Middle frontal gyrus (tissue), 1 donor: ENCODE measurements around the gene KCNT1.
"Not testable (repeated sequence)": the region's sequence is repeated elsewhere in the genome, so short reads cannot be mapped to it uniquely, and the experiment has no call there.

ENCODE experiments used
- DNase-seq: peaks from one replicate; pipeline ENCODE4 v3.0.0-alpha.2; 2015; ENCODE audit warnings: low spot score; ENCODE audit errors: extremely low spot score

KCNT1 gene

DNA sequence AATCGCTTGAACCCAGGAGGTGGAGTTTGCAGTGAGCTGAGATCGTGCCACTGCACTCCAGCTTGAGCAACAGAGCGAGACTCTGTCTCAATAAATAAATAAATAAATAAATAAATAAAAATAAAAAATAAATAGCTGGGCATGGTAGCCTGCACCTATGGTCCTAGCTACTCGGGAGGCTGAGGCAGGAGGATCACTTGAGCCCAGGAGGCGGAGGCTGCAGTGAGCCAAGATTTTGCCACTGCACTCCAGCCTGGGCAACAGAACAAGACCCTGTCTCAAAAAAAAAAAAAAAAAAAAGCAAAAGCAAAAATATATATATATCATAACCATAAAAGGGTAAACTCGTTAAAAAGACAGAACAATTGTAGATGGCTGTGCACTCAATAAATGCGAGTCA is 29.2 kb upstream of the KCNT1 start:
- DNase-seq: not testable (repeated sequence)

DNA sequence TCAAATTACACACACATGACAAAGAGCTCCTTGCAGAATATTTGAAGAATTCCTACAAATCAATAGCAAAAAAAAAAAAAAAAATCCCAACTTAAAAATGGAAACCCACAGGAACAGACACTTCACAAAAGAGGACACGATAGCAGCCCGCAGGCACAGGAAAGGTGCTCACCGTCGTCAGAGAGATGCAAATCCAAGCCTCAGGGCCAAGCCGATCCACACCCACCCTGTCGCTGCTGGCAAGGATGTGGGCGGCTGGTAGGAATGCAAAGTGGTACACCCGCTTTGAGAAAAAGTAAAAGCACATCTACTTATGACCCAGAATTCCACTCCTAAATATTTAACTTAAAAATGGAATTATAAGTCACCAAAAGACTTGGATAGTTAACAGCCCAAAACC is 28.0 kb upstream of the KCNT1 start:
- DNase-seq: no peak

DNA sequence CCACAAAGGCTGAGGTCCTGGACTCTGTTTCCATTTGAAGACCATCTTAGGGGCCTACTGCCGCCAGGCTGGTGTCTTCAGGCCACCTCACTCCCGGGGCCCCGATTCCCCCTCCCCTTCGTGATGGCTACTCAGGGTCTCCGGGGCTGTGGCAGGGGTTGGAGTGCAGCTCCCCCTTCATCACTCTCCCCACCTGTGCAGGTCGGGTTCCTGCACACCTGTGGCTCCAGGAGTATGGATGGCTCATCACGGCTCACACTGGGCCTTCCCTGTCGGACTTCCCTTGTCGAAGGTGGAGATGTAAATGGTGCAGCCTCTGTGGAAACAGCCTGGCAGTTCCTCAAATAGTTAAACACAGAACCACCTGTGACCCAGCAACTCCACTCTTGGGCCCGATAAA is 27.0 kb upstream of the KCNT1 start:
- no peak for DNase-seq

DNA sequence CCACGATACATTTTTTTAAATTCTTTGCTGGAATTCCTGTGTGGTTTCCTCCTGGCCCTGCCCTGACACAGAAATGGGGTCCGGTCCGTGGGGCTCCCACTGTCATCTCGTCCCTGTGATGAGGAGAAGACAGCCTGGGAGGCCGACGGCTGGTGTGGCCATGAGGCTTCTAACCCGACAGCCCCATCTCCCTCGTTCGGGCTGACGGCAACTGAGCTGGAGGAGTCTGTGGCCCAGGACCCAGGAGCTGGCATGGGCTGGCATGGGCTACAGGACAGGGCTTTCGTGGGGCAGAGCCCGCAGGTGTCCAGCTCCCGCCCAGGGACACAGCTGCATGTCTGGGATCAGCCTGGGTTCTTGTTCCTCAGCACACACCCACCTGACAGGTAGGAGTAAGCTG is 25.1 kb upstream of the KCNT1 start:
- no peak for DNase-seq

DNA sequence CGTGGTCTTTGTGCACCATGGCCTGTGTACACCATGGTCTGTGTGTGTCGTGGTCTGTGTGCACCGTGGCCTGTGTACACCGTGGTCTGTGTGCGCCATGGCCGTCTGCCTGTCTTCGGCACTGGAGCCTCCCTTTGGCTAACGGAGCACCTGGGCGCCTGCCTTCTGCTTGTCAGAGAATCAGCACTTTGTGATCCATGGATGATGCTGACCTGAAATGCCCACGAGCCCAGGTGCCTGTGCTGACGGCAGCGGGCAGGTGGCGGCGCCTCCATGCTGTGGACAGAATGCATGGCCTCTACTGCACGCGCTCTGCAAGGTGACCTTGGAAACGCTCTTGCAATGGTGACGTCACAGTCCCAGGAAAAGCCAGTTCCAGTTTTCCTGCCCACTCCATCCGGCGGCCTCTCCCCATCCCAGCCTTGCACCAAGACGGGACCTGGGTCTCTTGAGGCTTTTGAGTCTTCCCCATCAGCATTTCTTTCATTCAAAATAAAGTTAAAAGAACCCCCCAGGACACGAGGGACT is 24.3 kb upstream of the KCNT1 start:
- DNase-seq: no peak

DNA sequence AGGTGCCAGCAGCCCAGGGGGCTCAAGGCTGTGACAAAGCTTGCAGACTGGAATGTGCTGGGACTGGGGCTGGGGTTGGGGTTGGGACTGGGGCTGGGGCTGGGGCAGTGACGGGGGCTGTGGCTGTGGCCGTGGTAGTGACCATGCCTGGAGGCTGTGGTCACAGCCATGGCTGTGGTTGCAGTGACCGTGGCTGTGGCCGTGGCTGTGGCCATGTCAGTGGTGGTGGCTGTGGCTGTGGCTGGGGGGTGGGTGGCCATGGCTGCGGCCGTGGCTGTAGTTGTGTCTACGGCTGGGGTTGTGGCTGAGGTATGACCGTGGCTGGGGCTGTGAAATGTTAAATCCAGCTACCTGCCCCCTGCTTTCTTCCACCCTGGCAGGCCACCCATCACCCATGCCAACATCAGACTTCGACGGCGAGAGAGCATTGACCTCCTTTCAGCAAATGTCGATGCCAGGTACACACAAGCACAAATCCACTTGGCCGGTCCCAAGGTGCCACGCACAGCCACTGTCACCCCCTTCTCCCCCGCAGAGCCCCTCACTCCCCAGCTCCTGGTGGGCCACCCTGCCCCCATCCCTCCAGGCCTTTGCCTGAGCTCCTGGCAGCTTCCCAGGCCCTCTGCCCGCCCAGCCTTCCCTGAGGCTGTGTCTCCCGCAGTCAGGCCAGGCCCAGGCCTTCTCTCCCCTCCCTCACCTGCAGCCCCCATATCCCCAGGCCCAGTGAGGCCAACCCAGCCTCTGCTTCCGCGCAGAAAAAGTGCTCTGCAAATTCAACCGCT is 23.6 kb upstream of the KCNT1 start:
- DNase-seq: no peak

DNA sequence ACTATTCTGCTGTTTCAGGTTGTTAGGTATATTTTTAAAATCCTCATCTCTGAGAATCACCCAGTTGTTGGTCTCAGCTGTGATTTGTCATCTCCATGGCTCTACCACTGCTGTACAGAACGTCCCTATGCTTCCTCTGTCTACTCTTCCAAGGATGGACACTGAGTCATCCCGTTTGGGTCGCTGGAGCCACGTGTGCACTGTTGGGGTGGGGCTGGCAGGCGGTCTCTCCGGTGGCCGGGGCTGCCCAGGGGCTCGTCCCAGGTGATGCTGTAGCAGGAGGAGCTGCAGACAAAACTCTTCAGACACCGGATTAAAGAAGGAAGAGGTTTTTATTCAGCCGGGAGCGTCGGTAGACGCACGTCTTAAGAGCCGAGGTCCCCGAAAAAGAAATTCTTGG is 21.9 kb upstream of the KCNT1 start:
- no peak for DNase-seq

DNA sequence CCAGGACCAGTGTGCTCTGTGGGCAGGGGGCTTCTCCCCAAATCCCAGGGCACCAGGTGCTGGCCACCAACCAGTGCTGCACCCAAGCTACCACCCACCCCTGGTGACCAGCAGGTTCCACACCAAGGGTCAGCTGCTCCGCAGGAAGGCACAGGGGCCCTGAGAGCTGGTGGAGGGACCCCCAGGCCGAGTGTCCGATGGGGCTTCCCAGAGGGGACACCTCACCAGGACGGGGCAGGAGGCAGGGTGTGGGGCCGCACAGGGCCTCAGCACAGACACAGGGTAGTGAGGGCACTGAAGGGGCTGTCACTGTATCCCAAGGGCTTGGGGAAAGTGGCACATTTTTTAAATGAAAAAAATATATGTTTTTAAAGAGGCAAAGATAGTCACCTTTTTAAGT is 20.8 kb upstream of the KCNT1 start:
- DNase-seq: no peak

DNA sequence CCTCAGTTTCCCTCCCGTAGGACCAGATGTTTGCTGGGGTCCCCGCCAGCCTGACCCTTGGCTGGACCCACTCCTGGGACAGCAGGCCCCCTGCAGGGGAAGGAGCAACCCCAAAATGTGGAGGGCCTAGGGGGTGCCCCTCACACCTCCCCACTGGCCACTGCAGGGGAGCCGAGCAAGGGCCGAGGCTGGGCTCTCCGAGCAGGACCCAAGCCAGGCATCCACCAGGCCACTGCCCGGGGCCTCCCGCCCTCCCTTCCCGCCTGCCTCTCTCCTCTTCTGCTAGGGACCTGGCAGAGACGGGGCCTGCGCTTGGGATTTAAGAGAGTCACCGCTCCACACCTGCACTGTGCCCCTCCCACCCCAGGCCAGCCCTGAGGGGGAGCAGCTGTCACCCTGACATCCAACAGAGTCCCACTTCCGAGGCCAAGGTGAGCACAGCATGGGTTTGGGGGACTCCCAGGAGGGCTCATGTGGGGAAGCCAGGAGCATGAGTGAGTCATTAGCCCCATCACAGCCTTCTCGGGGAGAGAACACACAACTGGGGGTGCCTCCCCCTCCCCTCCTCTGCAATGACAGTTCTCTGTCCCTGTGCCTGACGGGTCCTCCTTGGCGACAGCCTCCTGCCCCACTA is 18.5 kb upstream of the KCNT1 start:
- no peak for DNase-seq

DNA sequence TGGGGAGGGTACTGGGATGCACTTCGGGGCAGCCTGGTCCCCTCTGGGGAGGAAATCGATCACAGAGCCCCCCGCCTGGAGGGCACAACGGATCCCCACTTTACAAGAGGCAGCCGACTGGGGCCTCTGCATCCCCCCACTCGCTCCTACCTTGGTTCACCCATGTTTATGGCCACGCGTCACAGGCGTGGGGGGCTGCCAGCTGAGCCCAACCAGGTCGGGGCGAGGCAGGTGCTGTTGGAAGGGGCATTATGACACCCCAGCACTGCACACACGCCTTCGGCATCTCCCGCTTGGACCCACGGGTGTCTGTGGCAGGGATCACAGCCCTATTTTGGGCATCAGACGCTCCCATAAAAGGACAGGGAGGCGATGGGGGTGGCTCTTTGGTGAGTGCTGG is 17.3 kb upstream of the KCNT1 start:
- DNase-seq: no peak

DNA sequence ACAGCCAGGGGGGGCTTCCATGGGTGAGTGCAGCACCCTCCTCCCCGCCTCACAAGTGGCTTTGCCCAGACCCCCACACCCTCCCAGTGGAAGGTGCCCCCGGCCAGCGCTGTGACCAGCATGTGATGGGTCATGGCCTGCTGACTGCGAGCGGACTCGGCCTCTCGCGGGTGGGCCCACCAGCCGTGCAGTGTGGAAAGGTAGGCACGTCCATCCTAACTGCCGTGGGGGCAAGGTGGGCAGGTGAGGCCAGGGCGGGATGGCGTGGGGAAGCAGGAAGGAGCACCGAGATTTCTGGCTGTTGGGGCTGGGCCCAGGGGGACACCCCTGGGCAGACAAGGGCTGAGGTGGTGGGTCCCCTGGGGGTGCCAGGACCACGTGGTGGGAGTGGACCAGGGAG is 14.8 kb upstream of the KCNT1 start:
- no peak for DNase-seq

DNA sequence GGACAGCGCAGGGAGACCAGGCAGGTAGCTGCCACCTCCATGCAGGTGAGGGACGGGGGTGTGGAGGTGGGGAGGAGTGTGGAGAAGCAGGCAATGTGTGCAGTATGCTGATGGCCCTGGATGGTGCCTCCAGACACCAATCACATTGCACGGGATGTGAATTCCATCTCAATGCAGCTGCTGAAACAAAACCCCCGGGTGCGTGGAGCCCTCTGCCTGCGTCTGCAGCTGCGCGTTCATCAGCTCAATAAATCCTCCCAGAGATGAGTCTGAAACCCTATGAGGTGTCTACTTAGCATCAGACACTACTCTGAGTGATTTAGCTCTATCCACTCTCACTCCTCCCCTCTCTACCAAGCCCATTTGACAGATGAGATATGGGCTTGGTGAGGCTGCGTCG is 13.0 kb upstream of the KCNT1 start:
- DNase-seq: no peak

DNA sequence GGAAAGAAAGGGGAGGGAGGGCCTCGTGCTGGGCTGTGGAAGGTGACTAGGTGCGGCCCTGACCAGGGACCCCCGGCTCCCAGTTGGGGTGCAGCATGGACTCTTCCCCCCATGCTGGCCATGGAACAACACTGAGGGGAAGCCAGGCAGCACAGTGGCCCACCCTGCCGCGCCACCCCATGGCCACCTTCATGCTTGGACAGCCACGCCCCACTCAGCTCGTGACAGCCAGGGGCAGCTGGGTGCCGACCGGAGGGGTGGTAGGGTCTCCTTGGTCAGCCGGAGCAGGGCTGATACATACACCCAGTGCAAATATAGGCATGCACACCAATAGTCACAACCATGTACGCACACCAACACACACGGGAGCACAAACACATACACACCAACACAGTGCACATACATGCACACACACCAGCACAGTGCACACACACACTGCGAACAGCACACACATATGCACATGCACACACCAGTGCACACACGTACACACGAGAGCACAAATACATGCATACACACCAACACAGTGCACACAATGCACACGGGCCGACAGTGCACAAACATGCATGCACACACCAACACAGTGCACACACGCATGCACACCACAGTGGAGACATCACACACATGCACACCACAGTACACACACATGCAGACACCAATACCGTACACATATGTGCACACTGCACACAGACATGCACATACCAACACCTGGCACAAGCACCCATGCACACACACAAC is 11.0 kb upstream of the KCNT1 start:
- no peak for DNase-seq

DNA sequence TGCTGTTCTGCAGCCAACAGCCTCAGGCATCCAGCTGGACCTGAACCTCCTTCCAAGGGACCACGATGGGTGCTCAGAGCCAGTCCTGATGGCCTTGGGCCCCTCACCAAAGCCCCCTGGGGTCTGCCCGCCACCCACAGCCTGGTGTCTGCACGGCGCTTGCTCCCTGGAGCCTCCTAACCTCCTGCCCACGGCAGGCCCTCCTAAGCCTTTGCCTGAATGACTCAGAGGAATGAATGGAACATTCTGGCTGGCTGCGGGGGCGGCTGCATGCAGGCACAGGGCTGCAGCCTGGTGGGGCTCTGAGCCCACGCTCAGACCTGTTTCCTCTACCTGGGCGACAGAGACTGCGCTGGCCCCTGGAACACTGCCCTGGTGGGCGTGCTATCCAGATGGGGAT is 9.6 kb upstream of the KCNT1 start:
- no peak for DNase-seq

DNA sequence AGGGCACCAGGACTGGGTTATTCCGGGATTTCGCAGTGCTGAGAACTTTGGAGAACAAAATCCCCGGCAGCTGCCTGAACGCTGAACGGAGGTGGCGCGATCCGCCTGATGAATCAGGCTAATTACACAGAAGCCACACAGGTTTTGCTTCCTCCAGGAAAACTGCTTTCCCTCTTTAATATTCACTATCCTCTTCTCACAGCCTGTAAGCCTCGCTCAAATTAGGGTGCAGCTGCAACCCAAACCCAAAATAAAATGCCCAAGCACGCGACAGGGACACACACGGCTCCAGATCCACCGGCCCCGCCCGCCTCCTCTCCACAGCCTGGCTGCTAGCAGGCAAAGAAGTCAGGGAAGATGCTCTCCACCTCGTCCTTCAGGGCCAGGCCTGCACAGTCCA is 8.7 kb upstream of the KCNT1 start:
- DNase-seq: no peak

DNA sequence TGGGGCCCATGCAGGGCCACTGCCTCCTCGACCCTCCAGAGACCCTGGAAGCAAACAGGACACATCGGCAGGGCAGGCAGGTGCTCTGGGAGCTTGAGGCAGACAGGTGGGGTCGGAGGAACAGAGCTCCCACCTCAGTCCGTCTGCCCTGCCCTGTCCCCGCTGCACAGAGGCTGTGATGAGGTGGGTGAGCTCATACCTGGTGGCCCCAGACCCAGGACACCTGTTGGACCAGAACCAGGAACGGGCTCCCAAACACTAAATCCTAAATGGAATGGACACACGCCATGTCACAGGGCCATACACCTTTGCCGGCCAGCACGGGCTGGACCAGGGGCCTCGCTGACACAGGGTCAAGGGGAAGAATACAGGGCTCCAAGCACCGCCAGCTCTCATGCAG is 8.2 kb upstream of the KCNT1 start:
- no peak for DNase-seq

DNA sequence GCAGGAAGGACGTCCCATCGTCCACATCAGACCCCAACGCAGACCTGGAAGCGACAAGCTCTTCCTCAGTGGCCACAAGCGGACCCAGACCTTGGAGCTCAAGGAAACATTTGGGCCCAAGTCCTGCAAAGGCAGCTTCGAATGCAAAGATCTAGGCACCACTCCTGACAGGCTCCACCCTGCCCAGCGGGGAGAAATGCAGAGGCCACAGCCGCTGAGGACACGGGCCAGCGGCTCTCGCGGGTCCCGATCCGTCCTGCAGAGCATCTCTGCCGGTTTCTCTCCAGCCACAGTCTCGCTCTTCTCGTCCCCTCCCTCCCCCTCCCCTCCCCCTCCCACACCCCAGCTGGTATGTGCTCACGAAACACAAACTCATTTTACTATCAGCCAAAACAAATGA is 7.6 kb upstream of the KCNT1 start:
- DNase-seq: no peak

DNA sequence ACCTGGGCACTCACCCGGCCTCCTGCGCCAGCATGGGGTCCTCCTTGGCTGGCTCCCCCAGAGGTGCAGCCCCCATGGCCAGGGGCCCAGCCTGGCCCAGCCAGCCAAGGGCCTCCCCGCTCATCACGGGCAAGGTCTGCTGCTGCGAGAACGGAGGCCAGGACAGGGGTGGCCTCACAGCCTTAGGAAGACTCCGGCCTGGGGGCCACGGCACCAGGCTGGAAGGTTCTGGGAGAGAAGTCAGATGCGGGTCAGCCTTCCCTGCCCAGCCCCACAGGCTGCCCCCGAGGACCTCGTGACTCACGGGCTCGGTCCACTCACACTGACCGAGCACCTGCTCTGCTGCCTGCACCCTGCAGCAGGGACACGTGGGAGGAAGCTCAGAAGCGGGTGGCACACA is 6.9 kb upstream of the KCNT1 start:
- no peak for DNase-seq

DNA sequence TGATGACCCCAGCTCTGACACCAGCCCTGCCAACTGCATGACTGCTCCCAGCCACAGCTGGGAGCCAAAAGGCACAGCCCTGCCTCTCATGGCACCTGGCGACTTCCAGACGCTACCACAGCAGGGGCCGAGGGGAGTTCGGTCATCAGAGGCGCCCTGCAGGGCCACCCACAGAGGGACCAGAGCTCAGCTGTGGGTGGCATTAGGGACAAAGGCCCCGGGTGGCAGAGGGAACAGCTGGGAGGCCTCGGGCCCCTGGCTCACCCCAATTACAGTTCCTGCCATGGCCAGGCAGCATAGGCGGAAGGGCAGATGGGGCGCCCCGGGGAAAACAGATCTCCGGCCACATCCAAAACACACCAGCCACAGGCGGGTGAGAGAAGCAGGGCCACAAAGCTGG is 6.3 kb upstream of the KCNT1 start:
- no peak for DNase-seq

DNA sequence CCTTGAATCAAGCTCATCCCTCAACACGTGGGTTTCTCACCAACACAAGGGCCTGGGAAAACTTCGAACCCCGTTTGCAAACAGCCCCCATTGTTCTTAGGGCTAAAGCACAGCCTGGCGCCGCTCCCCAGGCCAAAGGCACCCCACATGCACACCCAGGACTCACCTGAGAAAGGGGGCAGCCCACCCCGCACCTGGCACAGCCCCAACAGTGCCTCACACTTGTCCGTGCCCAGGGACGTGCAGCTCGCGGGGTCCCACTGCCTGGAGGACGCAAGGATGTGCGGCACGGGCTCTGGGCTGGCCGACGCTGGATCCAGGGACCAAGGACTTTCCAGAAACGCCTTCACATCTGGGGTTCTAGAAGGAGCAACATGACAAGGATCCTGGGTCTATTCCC is 5.5 kb upstream of the KCNT1 start:
- no peak for DNase-seq

DNA sequence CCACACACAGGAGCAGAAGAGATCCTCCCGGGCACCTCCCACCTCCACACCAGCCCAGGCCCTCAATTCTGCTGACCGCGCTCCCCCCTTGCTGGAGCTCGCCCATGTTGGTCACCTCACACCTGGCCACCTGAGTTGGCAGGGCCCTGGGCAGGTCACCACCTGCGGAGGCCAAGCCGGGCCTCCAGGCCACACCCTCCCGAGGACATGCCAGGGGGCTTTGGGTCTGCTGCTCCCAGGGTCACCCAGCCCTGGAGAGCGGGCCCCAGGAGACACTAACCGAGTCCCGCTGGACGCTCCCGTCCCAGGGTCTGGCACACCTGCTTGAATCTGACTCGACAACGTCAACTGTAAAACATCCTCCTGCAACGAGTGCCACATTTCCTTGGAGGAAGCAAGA is 4.8 kb upstream of the KCNT1 start:
- DNase-seq: no peak

DNA sequence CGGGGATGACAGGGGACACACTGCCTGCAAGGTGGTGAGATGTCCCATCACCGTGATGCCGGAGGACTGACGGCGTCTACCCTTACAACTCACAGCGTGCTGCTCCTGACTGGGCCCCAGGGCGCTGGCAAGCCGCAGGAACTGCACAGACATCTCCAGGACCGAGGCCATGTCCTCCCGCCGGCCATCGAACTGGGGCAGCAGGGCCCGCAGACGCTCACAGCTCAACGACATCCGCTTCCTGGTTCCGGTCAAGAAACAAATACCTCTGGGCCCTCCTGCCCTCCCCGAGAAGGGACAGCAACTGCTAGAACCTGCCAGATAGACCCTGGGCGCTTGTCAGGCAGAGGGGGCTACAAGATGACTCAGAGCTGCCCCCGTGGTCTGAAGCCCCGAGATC is 3.7 kb upstream of the KCNT1 start:
- no peak for DNase-seq
